ENCODE measurements around the gene GATA2.

DNA sequence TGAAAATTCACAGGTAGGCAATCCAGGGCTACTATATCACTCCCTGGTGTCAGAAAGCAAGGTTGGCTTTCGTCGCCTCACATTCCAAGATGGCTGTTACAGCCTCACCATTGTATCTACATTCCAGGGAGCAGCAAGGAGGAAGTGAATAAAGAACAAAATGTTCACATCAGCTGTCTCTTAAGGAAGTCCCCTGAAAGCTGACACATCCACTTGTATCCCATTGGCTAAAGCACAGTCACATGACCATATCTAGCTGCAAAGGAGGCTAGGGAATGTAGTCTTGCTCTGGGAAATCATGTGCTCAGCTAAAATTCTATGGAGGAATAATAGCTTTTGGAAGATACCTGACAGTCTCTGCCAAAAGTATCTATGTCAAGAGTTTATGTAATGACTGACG, 12.8 kb upstream of the GATA2 start:
- TF ChIP-seq, protein P1, sequence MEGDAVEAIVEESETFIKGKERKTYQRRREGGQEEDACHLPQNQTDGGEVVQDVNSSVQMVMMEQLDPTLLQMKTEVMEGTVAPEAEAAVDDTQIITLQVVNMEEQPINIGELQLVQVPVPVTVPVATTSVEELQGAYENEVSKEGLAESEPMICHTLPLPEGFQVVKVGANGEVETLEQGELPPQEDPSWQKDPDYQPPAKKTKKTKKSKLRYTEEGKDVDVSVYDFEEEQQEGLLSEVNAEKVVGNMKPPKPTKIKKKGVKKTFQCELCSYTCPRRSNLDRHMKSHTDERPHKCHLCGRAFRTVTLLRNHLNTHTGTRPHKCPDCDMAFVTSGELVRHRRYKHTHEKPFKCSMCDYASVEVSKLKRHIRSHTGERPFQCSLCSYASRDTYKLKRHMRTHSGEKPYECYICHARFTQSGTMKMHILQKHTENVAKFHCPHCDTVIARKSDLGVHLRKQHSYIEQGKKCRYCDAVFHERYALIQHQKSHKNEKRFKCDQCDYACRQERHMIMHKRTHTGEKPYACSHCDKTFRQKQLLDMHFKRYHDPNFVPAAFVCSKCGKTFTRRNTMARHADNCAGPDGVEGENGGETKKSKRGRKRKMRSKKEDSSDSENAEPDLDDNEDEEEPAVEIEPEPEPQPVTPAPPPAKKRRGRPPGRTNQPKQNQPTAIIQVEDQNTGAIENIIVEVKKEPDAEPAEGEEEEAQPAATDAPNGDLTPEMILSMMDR (IDR thresholded peaks at IDR 0.05) = no peak
- no peak for TF ChIP-seq EZH2 (IDR thresholded peaks at IDR 0.05; ENCODE audit: borderline replicate concordance, insufficient read depth, low read depth, low read length, poor library complexity, severe bottlenecking)

Measured in B cell (primary cell).